ENCODE data around the gene NTNG1. TPM values are rescaled to one million over a fixed set of nuclear protein-coding genes. Genes with fewer than 3 reads are reported as not detected.

Gene NTNG1
- total RNA-seq, 1 donor from 2014 or later = 5.7 TPM

DNA sequence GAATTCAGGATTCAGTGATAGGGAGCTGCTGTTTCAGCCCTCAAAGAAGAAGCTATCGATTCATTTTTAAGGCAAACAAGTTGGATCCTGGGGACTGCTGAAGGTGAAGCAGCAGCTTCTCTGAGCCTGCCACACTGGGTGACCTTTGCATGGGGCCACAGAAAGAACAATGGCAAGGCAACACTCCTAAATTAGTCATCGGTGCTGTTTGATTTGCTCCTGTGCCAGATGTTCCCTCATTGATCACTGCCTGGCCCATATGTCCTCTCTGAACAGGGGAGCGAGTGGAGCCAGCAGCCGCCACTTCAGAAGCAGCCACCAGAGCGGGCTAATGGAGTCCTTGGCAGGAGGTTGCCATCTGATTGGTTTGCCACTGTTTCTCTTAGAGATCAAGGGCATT is 391.5 kb downstream of the NTNG1 start:
- CTCF ChIA-PET = interaction anchor here (6.3 to 6.5 kb wide), 2 partner anchors 102 to 256 kb away, joined by 59 to 147 read pairs; no protein-coding TSS in a partner anchor
- no peaks in the 10 kb centered on the region for H3K9me3 Mint-ChIP-seq

More for the DNA sequence above, 391.5 kb downstream of the NTNG1 start:
- POLR2A ChIA-PET = no interaction called here
- DNase-seq (no peak), ATAC-seq (ENCODE audit: low read depth) (no peak)
- intact Hi-C loops (cut with micrococcal nuclease) = no loop called here
- H3K4me3 Mint-ChIP-seq = no peak overlapping the region
- TF ChIP-seq, protein P1, sequence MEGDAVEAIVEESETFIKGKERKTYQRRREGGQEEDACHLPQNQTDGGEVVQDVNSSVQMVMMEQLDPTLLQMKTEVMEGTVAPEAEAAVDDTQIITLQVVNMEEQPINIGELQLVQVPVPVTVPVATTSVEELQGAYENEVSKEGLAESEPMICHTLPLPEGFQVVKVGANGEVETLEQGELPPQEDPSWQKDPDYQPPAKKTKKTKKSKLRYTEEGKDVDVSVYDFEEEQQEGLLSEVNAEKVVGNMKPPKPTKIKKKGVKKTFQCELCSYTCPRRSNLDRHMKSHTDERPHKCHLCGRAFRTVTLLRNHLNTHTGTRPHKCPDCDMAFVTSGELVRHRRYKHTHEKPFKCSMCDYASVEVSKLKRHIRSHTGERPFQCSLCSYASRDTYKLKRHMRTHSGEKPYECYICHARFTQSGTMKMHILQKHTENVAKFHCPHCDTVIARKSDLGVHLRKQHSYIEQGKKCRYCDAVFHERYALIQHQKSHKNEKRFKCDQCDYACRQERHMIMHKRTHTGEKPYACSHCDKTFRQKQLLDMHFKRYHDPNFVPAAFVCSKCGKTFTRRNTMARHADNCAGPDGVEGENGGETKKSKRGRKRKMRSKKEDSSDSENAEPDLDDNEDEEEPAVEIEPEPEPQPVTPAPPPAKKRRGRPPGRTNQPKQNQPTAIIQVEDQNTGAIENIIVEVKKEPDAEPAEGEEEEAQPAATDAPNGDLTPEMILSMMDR (IDR thresholded peaks at IDR 0.05) = no peak
- no peaks in the 10 kb centered on the region for H3K36me3 Mint-ChIP-seq (ENCODE audit: low read depth)
- no peaks in the 10 kb centered on the region for H3K27me3 Mint-ChIP-seq
- H3K4me1 Mint-ChIP-seq = peaks cover 4% of the 10 kb centered on the region
- H3K27ac Mint-ChIP-seq = no peak overlapping the region

Other genes starting within 250 kb of the NTNG1 start
- gene PRMT6, start 84.4 kb upstream of the NTNG1 start, total RNA-seq = 19.8 and 22.3 TPM in 2 replicates

Data from activated B cell treated with CpG ODN at 0.5 μM for 24 hours (primary cell).